ENCODE results near the gene GPX1. TPM values are rescaled to one million over a fixed set of nuclear protein-coding genes. Genes with fewer than 3 reads are reported as not detected.
"Not testable (repeated sequence)": the region's sequence is repeated elsewhere in the genome, so short reads cannot be mapped to it uniquely, and the experiment has no call there.

Gene GPX1
- total RNA-seq, 3 donors from 2014 or later: 122 to 148 (median 144) TPM

DNA sequence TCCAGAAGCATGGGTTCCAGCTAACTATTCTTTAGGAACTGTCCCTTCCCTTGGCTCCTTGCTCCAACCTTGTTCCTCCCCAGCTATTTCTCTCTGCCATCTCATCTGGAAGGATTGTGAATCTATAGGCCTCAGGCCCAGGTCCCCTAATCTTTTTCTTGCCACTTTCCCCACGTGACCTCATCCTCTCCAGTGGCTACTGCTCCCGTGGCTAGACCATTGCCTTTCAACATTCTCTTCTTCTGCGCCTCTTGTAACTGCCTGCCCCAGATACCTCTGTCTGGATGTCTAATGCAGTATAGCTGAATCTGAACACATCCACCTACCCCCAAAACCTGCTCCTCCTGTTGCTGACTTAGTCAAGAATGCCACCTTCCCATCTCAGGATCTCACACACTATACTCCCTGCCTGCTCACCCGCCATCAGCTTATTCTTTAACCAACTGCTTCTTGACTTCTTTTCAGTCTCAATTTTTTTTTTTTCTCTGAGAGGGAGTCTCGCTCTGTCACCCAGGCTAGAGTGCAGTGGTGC is 5.2 kb downstream of the GPX1 start:
- ATAC-seq (no peak), DNase-seq (no peak)
- Histone ChIP-seq H3K4me1 (ENCODE audit: low read depth) (peaks cover 7% of the 10 kb centered on the region), H3K36me3 (ENCODE audit: low read depth) (no peaks in the 10 kb centered on the region), H3K4me3 (no peak overlapping the region), H3K9me3 (no peaks in the 10 kb centered on the region)
- intact Hi-C loops (cut with DNase I, micrococcal nuclease): no loop called here
- no peak for TF ChIP-seq CTCF (IDR thresholded peaks at IDR 0.05)

DNA sequence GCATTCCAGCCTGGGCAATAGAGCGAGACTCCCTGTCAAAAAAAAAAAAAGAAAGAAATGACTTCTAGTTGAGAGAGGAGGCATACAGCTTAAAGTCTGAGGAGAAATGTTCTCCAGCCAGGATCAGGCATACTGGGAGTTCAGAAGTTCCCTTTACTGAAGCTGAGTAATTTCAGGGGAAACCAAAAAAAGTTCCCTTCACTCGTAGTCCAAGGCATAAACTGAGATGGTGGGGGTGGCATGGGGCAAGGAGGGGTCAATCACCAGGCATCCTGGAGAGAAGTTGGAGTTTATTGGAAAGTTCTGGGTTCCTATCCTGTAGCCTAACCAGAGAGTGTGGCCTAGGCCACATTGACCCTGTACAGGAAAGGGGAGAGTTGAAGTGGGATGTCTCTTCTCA is 5.9 kb downstream of the GPX1 start:
- no peak for TF ChIP-seq CTCF (IDR thresholded peaks at IDR 0.05)
- ATAC-seq (no peak), DNase-seq (no peak)
- no peak overlapping the region for H3K4me3 ChIP-seq
- peaks cover 7% of the 10 kb centered on the region for H3K4me1 ChIP-seq (ENCODE audit: low read depth)
- H3K36me3 ChIP-seq (ENCODE audit: low read depth): no peaks in the 10 kb centered on the region
- H3K9me3 ChIP-seq: no peaks in the 10 kb centered on the region
- intact Hi-C loops (cut with DNase I, micrococcal nuclease): no loop called here

- peak; percentile 33 for ATAC-seq
- H3K36me3 ChIP-seq (ENCODE audit: low read depth): no peaks in the 10 kb centered on the region
- H3K4me1 ChIP-seq (ENCODE audit: low read depth): peaks cover 2% of the 10 kb centered on the region
- H3K9me3 ChIP-seq: no peaks in the 10 kb centered on the region
- no peak overlapping the region for H3K4me3 ChIP-seq
- TF ChIP-seq CTCF (IDR thresholded peaks at IDR 0.05): no peak
- no peak for DNase-seq
- intact Hi-C loops (cut with DNase I, micrococcal nuclease): no loop called here
These were observed 6.6 kb downstream of the GPX1 start for GRCh38 chr3:49351521-49352011.

DNA sequence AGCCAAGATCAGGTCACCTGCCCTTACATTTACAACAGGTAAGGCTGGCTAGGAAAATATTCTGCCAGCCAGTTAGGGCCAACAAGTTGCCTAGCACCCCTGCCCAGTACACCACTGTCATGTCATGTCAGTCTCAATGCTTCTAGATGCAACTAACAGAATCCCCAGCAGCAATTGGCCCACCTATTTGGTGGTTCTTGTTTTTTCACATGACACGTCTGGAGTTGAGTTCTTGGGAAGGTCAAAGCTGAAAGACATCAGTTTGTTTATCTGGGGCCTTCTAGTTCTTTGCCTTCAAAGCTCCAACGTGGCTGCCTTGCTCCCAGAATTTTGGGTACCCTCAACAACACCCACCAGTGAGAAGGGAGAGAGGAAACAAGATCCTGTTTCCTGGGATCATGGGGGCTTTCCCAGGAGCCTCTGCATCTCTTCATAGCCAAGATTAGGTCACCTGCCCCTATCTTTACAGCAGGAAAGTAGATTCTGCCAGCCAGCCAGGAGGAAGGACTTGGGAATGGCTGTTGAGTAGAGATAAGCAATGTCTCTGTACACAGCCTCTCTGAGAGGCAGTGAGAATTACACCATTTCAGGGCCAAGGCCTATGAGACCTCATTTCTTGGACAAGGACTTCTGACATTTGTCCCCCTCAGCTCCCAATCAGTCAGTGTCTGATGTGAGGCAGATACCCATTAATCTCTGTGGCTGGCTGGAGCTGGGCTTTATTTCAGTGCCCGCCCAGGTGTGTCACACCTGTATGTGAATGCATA is 8.6 kb downstream of the GPX1 start:
- H3K4me1 ChIP-seq (ENCODE audit: low read depth): no peaks in the 10 kb centered on the region
- no peak for TF ChIP-seq CTCF (IDR thresholded peaks at IDR 0.05)
- no peak overlapping the region for H3K4me3 ChIP-seq
- ATAC-seq (peak; percentile 31), DNase-seq (no peak)
- H3K9me3 ChIP-seq: no peaks in the 10 kb centered on the region
- intact Hi-C loops (cut with DNase I, micrococcal nuclease): no loop called here
- H3K36me3 ChIP-seq (ENCODE audit: low read depth): no peaks in the 10 kb centered on the region

DNA sequence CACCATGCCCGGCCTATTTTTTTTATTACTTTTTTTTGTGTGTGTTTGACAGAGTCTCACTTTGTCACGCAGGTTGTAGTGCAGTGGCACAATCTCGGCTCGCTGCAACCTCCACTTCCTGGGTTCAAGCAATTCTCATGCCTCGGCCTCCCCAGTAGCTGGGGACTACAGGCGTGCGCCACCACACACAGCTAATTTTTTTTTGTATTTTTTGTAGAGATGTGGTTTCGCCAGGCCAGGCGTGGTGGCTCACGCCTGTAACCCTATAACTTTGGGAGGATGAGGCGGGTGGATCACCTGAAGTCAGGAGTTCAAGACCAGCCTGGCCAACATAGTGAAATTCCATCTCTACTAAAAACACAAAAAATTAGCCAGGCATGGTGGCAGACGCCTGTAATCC is 9.8 kb downstream of the GPX1 start:
- H3K4me1 ChIP-seq (ENCODE audit: low read depth); H3K36me3 ChIP-seq (ENCODE audit: low read depth); H3K9me3 ChIP-seq; ATAC-seq; intact Hi-C loops (cut with DNase I, micrococcal nuclease); DNase-seq; H3K4me3 ChIP-seq: not testable (repeated sequence)

DNA sequence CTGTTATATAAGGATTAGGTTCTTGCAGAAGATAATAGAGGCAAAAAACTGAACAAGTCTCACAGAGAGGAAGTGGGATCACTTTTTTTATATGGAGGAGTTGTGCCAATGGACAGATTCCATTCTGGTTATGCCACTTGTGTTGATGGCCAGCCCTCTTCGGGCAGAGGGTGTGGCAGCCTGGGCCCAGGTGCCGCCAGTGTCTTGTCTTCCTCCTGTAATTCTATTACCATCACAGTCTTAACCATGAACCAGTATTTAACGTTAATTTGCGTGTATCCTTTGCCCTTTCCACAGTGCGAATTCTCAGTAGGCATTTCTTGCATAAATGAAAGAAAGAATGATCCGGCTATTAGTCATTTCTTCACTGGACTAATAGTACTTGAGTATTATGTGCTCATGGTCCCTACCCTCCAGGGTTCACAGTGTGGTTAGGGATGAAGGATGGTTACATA is 11.3 kb downstream of the GPX1 start:
- TF ChIP-seq CTCF (IDR thresholded peaks at IDR 0.05): no peak
- intact Hi-C loops (cut with DNase I, micrococcal nuclease): no loop called here
- peak in 1 of 3 donors; percentile 37 for DNase-seq
- no peaks in the 10 kb centered on the region for H3K4me1 ChIP-seq (ENCODE audit: low read depth)
- no peaks in the 10 kb centered on the region for H3K9me3 ChIP-seq
- no peaks in the 10 kb centered on the region for H3K36me3 ChIP-seq (ENCODE audit: low read depth)
- H3K4me3 ChIP-seq: no peak overlapping the region
- peak; percentile 66 for ATAC-seq
